ENCODE data around the gene CTPS2. TPM values are rescaled to one million over a fixed set of nuclear protein-coding genes. Genes with fewer than 3 reads are reported as not detected.

The CTPS2 gene
- polyA plus RNA-seq, 1 experiment = 3.7 TPM

- ChIA-PET CTCF (no interaction called here), POLR2A (no interaction called here)
- Histone ChIP-seq H3K27me3 (ENCODE audit: control insufficient read depth, insufficient read depth, low read length) (no peaks in the 10 kb centered on the region), H3K4me3 (ENCODE audit: low read depth, low read length) (no peak overlapping the region), H3K36me3 (ENCODE audit: control insufficient read depth, insufficient read depth, low read length) (peaks cover 4% of the 10 kb centered on the region)
- no peak for DNase-seq (ENCODE audit: low read depth)
- TF ChIP-seq, protein P1, sequence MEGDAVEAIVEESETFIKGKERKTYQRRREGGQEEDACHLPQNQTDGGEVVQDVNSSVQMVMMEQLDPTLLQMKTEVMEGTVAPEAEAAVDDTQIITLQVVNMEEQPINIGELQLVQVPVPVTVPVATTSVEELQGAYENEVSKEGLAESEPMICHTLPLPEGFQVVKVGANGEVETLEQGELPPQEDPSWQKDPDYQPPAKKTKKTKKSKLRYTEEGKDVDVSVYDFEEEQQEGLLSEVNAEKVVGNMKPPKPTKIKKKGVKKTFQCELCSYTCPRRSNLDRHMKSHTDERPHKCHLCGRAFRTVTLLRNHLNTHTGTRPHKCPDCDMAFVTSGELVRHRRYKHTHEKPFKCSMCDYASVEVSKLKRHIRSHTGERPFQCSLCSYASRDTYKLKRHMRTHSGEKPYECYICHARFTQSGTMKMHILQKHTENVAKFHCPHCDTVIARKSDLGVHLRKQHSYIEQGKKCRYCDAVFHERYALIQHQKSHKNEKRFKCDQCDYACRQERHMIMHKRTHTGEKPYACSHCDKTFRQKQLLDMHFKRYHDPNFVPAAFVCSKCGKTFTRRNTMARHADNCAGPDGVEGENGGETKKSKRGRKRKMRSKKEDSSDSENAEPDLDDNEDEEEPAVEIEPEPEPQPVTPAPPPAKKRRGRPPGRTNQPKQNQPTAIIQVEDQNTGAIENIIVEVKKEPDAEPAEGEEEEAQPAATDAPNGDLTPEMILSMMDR (IDR thresholded peaks at IDR 0.05; ENCODE audit: insufficient read depth, low read depth, low read length) = no peak
These were observed 36.0 kb upstream of the CTPS2 start for GRCh38 chrX:16748425-16748824.

DNA sequence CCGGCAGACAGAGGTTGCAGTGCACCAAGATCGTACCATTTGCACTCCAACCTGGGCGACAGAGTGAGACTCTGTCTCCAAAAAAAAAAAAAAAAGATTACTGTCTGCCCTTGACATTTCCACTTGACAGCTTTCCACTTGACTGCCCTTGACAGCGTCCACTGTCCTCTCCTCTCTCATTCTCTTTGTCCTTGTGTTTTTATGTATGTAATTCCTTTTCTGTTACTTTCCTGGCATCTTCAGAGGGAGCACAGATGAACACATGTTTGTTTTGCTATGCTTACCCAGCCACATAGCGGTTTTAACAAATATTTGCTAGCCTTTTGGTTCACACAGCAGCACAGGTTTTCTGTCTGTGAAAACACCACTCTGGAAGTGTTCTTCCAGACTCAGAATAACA, 33.2 kb upstream of the CTPS2 start:
- peaks cover 4% of the 10 kb centered on the region for H3K36me3 ChIP-seq (ENCODE audit: control insufficient read depth, insufficient read depth, low read length)
- H3K4me3 ChIP-seq (ENCODE audit: low read depth, low read length) = no peak overlapping the region
- no peak for DNase-seq (ENCODE audit: low read depth)
- TF ChIP-seq, protein P1 (IDR thresholded peaks at IDR 0.05; ENCODE audit: insufficient read depth, low read depth, low read length) = no peak
- POLR2A ChIA-PET = no interaction called here
- CTCF ChIA-PET = no interaction called here
- no peaks in the 10 kb centered on the region for H3K27me3 ChIP-seq (ENCODE audit: control insufficient read depth, insufficient read depth, low read length)

DNA sequence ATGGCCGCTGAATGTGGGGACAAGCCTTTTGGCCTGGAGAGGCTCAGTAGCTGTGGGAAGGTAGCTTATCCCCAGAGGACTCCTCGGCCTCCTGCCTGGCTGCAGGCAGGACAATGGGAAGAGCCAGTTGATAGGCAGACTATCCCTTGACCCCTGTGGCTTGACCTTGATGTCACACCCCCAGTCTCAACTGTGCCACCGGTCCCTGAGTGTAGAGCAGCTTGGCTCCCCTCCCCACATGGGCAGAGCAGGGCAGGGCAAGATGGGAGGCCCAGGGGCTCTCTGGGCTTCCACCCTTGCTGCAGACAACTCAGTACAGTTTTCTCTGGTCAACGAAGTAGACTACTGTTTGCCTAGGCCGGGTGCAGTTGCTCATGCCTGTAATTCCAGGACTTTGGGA, 32.6 kb upstream of the CTPS2 start:
- TF ChIP-seq, protein P1 (IDR thresholded peaks at IDR 0.05; ENCODE audit: insufficient read depth, low read depth, low read length) = no peak
- CTCF ChIA-PET = interaction anchor here (1.0 kb wide), 1 partner anchor 21 kb away, joined by 3 read pairs; no protein-coding TSS in a partner anchor
- no peak for DNase-seq (ENCODE audit: low read depth)
- no peak overlapping the region for H3K4me3 ChIP-seq (ENCODE audit: low read depth, low read length)
- POLR2A ChIA-PET = no interaction called here
- no peaks in the 10 kb centered on the region for H3K27me3 ChIP-seq (ENCODE audit: control insufficient read depth, insufficient read depth, low read length)
- peaks cover 4% of the 10 kb centered on the region for H3K36me3 ChIP-seq (ENCODE audit: control insufficient read depth, insufficient read depth, low read length)

DNA sequence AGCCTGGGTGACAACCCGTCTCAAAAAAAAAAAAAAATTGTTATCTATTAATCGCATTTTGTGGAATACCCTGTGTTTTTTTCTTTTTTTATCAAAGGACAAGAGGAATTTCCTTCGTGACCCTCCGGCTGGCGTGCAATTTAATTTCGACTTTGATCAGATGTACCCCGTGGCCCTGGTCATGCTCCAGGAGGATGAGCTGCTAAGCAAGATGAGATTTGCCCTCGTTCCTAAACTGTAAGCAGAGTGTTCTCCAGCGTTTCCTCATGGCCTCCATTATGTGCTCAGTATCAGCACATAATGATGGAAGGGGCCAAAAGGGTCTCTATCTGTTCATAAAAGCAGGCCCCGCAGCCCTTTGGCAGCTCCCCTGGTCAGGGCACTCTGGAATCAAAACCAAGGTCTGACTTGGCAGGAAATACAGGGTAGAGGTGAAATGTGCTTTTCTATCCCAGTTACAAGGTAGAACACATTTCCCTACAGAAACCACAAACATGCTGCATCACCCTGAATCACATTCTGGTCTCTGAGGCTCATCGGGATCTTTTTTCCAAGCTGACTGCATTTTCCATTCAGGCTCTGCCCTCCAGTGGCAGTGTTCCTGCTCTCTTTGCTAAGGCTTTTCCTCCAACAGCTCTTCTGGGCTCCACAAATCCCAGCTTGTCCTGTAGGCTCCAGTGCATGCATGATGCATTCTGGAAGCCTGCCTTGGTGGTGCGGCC, 31.3 kb upstream of the CTPS2 start:
- DNase-seq (ENCODE audit: low read depth) = no peak
- ChIA-PET POLR2A (no interaction called here), CTCF (interaction anchor here (1.0 to 1.3 kb wide), 3 partner anchors 13 to 64 kb away, joined by 3 to 6 read pairs (median 3); no protein-coding TSS in a partner anchor)
- Histone ChIP-seq H3K36me3 (ENCODE audit: control insufficient read depth, insufficient read depth, low read length) (peaks cover 5% of the 10 kb centered on the region; the same call in 1 of the 2 replicates), H3K4me3 (ENCODE audit: low read depth, low read length) (no peak overlapping the region), H3K27me3 (ENCODE audit: control insufficient read depth, insufficient read depth, low read length) (no peaks in the 10 kb centered on the region)
- TF ChIP-seq, protein P1 (IDR thresholded peaks at IDR 0.05; ENCODE audit: insufficient read depth, low read depth, low read length) = peak; percentile 38; the same call in 1 of the 2 replicates

- Histone ChIP-seq H3K27me3 (ENCODE audit: control insufficient read depth, insufficient read depth, low read length) (no peaks in the 10 kb centered on the region), H3K4me3 (ENCODE audit: low read depth, low read length) (no peak overlapping the region), H3K36me3 (ENCODE audit: control insufficient read depth, insufficient read depth, low read length) (peaks cover 4% of the 10 kb centered on the region)
- POLR2A ChIA-PET = no interaction called here
- CTCF ChIA-PET = no interaction called here
- TF ChIP-seq, protein P1 (IDR thresholded peaks at IDR 0.05; ENCODE audit: insufficient read depth, low read depth, low read length) = no peak
- no peak for DNase-seq (ENCODE audit: low read depth)
These were observed 27.1 kb upstream of the CTPS2 start for GRCh38 chrX:16739574-16739973.

Measured in BJ (cell line).